Thoracic aorta (tissue), 2 donors: ENCODE results near the gene PLEKHA6. TPM values are rescaled to one million over a fixed set of nuclear protein-coding genes. Genes with fewer than 3 reads are reported as not detected.

ENCODE experiments used
- ATAC-seq: fragments of 150-250 bp; one replicate; pipeline ENCODE4 v1.8.0; 2017; ENCODE audit warnings: low read depth; ENCODE audit not compliant: insufficient number of reproducible peaks, low FRiP score
- DNase-seq: peaks from one replicate; pipeline ENCODE4 v3.0.0-alpha.2; 2020; ENCODE audit warnings: low spot score
- H3K27ac ChIP-seq, 2 donors: fragments of 200-600 bp; sonication (generic); 1 replicate in 1 of 2; 2 replicates in 1 of 2; pipeline ENCODE4 v1.5.1; 2016; ENCODE audit warnings: mild to moderate bottlenecking in 2 of 2, moderate library complexity in 2 of 2
- H3K27me3 ChIP-seq: fragments of 200-600 bp; sonication (generic); replicated peaks from 2 replicates; pipeline ENCODE4 v1.6.0; 2016; ENCODE audit warnings: mild to moderate bottlenecking; ENCODE audit not compliant: insufficient read depth
- H3K36me3 ChIP-seq: fragments of 200-600 bp; sonication (generic); one replicate; pipeline ENCODE4 v1.5.1; 2016
- H3K4me1 ChIP-seq, 2 donors: fragments of 200-600 bp; sonication (generic); 1 replicate in 1 of 2; 2 replicates in 1 of 2; pipeline versions ENCODE4 v1.5.1 to v1.6.0; 2016; ENCODE audit warnings: low read depth in 2 of 2, mild to moderate bottlenecking in 1 of 2; ENCODE audit not compliant: control insufficient read depth in 1 of 2
- H3K4me3 ChIP-seq: fragments of 200-600 bp; sonication (generic); 2 replicates; pipeline ENCODE4 v1.5.1; 2016; ENCODE audit warnings: mild to moderate bottlenecking
- H3K9me3 ChIP-seq: fragments of 200-600 bp; sonication (generic); 2 replicates; pipeline ENCODE4 v1.5.1; 2016
- CTCF ChIP-seq: fragments of 200-600 bp; sonication (generic); IDR thresholded peaks from one replicate; pipeline ENCODE4 v1.5.1; 2019; ENCODE audit warnings: antibody characterized with exemption
- total RNA-seq, 2 donors: library from RNA; depleted of rRNA; stranded (reverse); fragments of >200 nt; gene quantifications; one replicate each; pipeline versions ENCODE4 v1.1.0 to v1.2.3, GENCODE V29; 2016

The PLEKHA6 gene
- total RNA-seq, 2 donors from 2014 or later, result 5.1 to 6.9 TPM

DNA sequence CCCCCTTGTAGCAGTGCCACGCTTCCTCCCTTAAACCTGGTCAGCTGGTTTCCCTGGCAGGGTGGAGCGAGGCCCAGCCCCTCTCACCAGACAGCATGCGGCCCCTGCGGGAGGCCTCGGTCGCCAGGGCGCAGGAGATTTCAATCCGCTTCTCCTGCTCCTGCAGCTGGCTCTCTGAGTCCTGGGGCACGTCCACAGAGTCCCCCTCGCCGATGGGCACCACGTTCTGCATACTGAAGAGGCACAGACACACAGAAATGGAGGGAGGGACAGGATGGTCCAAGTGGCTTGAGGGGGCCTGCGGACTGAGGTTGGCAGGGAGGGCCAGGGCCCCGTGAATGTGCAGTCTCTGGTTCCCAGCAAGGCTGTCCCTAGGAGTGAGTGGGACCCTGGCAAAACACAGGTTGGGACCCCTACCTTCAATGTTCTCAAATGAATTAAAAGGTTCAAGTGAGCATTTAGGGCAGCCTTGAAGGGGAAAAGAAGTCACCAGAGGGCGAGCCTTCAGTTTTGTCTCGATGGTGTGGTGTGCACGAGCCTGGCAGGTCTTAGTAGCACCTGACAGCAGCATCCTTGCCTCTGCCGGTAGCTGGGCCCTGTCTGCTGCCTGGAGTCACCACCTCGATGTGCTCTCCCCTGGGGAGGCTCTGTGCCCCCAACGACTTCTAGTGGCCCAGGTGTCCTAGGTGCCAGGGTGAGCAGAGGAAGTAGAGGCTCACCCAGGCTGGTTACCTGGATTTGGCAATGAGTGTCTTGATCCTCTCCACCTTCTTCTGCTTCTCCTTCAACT lies 131.5 kb downstream of the PLEKHA6 start:
- no peaks in the 10 kb centered on the region for H3K27me3 ChIP-seq
- no peaks in the 10 kb centered on the region for H3K9me3 ChIP-seq
- no peak overlapping the region for H3K4me3 ChIP-seq
- no peak for TF ChIP-seq CTCF
- H3K27ac ChIP-seq, result no peak overlapping the region
- no peaks in the 10 kb centered on the region for H3K4me1 ChIP-seq
- H3K36me3 ChIP-seq, result no peaks in the 10 kb centered on the region
- no peak for DNase-seq
- ATAC-seq, result no peak

DNA sequence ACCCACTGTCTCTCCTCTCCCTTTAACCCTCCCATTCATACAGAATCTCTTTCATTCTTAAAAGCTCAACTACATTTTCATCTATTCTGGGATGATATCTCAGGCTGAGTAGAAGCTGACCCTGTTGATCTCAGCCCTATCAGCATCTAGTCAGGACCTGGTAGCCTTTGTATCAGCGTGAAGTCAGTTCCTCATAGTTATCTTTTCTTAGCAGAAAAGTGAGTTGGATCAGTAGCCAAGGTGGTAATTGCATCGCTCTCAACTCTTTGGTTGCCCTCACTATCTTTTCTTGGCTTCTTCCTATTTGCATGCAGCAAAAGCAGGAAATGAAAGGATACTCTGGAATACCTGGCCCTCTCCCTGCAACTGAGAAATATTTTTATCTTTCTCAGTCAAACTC lies 132.4 kb downstream of the PLEKHA6 start:
- H3K4me1 ChIP-seq, result no peaks in the 10 kb centered on the region
- no peak for ATAC-seq
- no peaks in the 10 kb centered on the region for H3K36me3 ChIP-seq
- H3K9me3 ChIP-seq, result no peaks in the 10 kb centered on the region
- no peak overlapping the region for H3K4me3 ChIP-seq
- no peak for DNase-seq
- H3K27me3 ChIP-seq, result no peaks in the 10 kb centered on the region
- TF ChIP-seq CTCF, result no peak
- no peak overlapping the region for H3K27ac ChIP-seq

- no peak overlapping the region for H3K27ac ChIP-seq
- ATAC-seq (no peak), DNase-seq (no peak)
- H3K27me3 ChIP-seq, result no peaks in the 10 kb centered on the region
- no peaks in the 10 kb centered on the region for H3K4me1 ChIP-seq
- H3K4me3 ChIP-seq, result no peak overlapping the region
- H3K36me3 ChIP-seq, result no peaks in the 10 kb centered on the region
- no peak for TF ChIP-seq CTCF
- H3K9me3 ChIP-seq, result no peaks in the 10 kb centered on the region
Observed at GRCh38 chr1:204225841-204226735, 133.6 kb downstream of the PLEKHA6 start.

GRCh38 chr1:204224655-204225054 lies 135.1 kb downstream of the PLEKHA6 start:
- no peaks in the 10 kb centered on the region for H3K4me1 ChIP-seq
- ATAC-seq (no peak), DNase-seq (no peak)
- H3K9me3 ChIP-seq, result no peaks in the 10 kb centered on the region
- TF ChIP-seq CTCF, result no peak
- H3K27me3 ChIP-seq, result no peaks in the 10 kb centered on the region
- H3K27ac ChIP-seq, result no peak overlapping the region
- no peaks in the 10 kb centered on the region for H3K36me3 ChIP-seq
- no peak overlapping the region for H3K4me3 ChIP-seq

DNA sequence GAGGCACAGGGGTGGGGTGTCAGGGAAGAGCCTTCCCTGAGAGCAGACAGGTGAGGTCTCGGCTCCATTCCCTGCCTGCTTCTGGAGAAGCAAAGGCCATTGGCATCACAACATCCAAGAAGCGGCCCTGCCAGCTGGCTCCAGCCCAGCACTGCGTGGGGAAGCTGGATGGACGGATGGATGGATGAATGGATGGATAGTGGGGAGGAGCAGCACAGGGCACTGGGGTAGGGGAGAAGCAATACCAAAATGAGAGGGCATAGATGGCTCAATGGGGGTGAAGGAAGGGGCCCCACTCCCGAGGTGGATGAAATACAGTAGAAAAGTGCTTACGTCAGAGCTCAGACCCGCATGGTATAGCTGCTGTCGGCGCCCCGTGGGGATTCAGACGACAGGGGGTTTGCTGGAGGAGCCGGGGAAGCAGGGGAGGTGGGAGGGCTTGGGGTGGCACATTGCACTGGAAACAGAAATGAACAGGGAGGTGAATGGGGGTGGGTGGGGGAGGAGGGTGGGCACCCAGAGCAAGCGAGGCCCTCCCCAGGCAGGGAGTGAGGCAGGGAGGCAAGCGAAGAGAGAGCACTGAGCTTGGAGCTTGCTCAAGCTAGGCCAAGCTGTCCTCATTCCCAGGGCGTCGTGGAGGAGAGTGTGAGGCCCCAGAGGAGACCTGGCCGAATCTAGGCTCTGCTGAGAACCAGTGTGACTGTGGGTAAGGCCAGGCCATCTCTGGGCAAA lies 136.4 kb downstream of the PLEKHA6 start:
- H3K4me3 ChIP-seq, result no peak overlapping the region
- no peaks in the 10 kb centered on the region for H3K4me1 ChIP-seq
- no peaks in the 10 kb centered on the region for H3K27me3 ChIP-seq
- TF ChIP-seq CTCF, result no peak
- H3K9me3 ChIP-seq, result no peaks in the 10 kb centered on the region
- no peak overlapping the region for H3K27ac ChIP-seq
- H3K36me3 ChIP-seq, result no peaks in the 10 kb centered on the region
- ATAC-seq, result no peak
- DNase-seq, result no peak
